GOT3 (cell line): ENCODE results near the gene BCORL1.

Source experiments
- DNase-seq: peaks from one replicate; lab custom pipeline; 2025; ENCODE audit warnings: mixed read lengths; lab: John Stamatoyannopoulos, UW

BCORL1 gene

DNA sequence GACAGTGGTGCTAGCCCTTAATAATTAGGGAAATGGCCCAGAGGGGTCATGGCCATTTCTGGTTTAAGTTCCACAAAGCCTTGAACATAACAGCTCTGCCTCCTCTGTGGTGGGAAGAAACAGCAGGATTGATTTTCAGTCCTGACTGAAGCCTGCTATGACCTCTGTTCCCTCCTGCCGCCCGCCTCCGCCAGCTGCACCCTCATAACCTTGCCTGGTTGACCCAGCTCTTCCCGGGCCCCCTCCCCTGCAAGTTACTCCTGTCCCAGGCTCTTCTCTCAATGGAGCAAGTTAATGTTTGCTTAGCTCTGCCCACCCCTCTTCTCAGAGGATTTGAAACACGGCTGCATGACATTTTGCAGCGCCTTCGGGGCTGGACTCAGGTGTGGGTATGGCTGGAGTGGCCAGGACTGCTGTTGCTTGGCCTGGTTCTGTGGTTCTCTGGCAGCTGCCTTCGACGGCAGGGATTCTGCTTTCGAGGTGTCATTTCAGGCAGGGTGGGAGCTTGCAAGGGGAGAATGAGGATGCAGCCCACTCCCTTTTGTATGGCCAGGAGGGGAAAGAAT lies 27.3 kb downstream of the BCORL1 start:
- DNase-seq = no peak

GRCh38 chrX:130012683-130013082 lies 30.2 kb downstream of the BCORL1 start:
- DNase-seq = no peak

DNA sequence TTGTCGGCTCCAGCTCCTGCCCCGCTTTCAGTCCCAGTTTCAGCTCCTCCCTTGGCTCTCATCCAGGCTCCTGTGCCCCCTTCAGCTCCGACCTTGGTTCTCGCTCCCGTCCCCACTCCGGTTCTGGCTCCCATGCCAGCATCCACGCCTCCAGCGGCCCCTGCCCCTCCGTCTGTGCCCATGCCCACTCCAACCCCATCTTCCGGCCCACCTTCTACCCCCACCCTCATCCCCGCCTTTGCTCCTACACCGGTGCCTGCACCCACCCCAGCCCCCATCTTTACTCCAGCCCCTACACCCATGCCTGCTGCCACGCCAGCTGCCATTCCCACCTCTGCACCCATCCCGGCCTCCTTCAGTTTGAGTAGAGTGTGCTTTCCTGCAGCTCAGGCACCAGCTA lies 31.2 kb downstream of the BCORL1 start:
- no peak for DNase-seq

DNA sequence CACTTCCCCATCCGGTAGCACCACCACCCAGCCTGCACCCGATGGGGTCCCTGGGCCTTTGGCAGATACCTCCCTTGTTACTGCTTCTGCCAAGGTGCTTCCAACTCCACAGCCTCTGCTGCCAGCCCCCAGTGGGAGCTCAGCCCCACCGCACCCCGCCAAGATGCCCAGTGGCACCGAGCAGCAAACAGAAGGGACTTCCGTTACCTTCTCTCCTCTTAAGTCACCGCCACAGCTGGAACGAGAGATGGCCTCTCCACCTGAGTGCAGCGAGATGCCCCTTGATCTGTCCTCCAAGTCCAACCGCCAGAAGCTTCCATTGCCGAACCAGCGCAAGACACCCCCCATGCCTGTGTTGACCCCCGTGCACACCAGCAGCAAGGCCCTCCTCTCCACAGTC lies 31.9 kb downstream of the BCORL1 start:
- no peak for DNase-seq

- DNase-seq = no peak
These were observed 32.3 kb downstream of the BCORL1 start for GRCh38 chrX:130014770-130015169.

DNA sequence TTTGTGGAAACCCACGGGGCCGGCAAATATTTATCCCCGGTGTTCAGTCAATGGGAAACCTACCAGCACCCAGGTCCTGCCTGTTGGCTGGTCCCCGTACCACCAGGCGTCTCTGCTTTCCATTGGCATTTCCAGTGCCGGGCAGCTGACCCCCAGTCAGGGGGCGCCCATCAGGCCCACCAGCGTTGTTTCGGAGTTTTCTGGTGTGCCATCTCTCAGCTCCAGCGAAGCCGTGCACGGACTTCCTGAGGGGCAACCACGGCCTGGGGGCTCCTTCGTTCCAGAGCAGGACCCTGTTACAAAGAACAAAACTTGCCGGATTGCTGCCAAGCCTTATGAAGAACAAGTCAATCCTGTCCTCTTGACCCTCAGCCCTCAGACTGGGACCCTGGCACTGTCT lies 32.7 kb downstream of the BCORL1 start:
- DNase-seq = no peak

- no peak for DNase-seq
These were observed 35.7 kb downstream of the BCORL1 start for GRCh38 chrX:130018143-130018542.

DNA sequence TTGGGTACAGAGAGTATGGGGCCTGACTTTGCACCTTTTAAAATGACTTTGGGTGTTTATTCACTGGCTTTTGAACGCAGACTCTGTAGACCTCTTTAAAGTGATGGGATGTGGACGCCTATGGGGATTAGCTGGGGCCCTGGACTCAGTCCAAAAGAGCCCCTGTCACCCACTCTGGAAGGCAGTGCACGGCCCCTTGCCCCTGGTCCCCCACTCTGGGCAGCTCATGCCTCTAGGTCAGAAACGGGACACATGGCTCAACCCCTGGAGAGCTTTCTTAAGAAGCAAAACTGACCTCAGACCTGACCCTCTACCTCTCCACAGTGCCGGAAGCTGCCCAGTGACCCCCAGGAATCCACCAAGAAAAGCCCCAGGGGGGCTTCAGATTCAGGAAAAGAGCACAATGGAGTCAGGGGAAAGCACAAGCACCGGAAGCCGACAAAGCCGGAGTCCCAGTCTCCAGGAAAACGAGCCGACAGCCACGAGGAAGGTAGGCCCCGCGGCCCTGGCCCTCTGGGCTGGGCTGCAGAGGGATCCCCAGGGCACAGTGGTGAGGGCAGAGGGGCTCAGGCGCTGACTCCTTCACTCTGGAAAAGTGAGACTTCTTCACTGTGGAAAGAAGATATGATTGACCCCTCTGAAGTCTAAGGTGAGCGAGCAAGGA lies 38.4 kb downstream of the BCORL1 start:
- DNase-seq = no peak

GRCh38 chrX:130024127-130024526 lies 41.7 kb downstream of the BCORL1 start:
- no peak for DNase-seq

DNA sequence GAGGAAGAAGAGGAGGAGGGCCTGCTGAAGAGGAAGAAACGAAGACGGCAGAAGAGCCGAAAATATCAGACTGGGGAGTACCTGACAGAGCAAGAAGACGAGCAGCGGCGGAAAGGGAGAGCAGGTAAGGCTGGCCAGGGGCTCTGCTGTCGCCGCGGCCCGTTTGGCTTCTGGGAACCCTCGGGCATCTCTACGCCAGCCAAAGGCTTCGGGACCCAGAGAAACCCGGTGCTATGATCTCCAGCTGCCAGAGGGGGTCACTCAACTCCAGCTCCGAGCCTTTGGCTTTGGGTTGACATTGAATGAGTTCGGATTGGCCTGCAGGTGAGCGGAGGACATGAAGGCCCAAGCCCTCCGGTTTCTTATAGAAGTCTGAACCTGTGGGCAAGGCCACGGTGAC lies 42.8 kb downstream of the BCORL1 start:
- DNase-seq = no peak

DNA sequence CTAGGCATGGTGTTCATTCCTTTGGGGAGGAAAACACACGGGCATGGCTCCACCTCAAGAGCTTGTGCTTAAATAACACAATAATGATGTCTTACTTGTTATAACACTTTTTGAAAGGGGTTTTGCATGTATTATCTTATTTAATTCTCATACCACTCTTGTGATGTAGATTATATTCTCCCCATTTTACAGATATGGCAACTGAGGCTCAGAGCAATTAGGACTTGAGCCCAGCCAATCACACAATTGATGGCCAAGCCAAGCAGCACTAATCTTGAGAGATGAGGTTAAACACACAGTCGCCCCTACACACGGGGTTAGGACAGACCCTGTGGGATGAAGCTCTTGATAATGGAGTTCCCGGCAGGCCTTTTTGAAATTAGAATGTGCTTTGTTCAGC lies 45.1 kb downstream of the BCORL1 start:
- DNase-seq = no peak

- DNase-seq = peak; percentile 2
These were observed 45.8 kb downstream of the BCORL1 start for GRCh38 chrX:130028196-130028595.

DNA sequence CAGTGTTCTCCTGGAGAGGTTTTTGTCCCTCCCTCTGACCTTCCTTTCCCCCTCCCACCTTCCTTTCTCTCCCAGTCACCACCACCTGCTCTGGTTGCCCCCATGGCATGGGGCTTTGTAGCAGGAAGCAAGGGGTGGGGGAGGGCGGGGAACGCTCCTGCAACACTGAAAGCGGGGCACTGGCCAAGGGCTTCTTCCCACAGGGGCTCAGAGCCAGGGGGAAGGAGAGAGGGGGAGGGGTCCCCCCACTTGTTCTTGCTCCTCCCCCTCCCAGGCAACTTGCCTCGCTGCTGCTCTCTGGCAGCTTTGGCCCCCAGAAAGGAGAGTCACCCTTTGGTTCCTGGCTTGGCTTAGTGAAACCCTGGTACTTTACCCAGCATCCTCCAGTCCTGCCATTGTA lies 48.4 kb downstream of the BCORL1 start:
- no peak for DNase-seq

DNA sequence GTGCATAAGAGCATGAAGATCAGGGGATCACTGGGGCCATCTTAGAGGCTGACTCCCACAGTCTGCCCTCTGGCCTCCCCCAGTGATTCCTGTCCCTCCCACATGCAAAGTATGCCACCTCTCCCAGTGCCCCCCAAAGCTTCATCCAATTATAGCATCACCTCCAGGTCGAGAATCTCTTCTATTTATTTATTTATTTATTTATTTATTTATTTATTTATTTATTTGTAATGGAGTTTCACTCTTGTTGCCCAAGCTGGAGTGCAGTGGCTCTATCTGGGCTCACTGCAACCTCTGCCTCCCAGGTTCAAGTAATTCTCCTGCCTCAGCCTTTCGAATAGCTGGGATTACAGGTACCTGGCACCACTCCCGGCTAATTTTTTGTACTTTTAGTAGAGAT lies 50.1 kb downstream of the BCORL1 start:
- DNase-seq = no peak

DNA sequence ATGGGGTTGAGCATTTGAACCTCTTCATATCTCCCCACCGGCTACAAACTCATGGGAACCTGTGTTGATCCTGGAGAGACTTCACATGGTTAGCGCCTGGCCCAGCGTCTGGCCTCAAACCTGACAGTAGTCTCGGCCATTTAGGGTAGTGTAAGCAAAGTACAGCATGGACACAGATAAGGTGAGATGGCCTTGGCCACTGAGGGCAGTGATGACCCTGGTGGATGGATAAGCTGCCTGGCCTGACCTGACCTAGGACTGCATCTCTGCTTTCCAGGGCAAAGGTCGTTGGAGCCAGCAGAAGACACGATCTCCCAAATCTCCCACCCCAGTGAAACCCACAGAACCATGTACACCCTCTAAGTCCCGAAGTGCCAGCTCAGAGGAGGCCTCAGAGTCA lies 51.7 kb downstream of the BCORL1 start:
- DNase-seq = no peak

DNA sequence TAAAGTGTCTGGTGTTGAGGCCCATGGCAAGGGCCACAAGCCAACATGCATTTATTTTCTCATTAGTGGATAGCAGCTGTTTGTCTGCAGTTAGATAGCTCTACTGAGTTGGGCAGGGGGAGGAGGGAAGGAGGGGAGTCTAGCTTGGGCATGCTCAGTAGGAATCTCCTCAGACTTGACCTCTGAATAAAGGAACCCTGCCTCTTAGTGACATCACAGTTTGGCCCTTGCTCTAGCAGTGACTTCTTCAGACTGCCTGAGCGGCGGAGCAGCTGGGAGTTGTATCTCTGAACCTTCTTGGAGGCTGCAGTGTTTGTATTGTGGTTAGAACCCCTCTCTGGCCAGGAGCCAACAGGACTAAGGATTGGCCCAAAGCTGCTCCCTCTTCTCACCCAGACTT lies 57.4 kb downstream of the BCORL1 start:
- no peak for DNase-seq

GRCh38 chrX:130047416-130047815 lies 65.0 kb downstream of the BCORL1 start:
- no peak for DNase-seq

DNA sequence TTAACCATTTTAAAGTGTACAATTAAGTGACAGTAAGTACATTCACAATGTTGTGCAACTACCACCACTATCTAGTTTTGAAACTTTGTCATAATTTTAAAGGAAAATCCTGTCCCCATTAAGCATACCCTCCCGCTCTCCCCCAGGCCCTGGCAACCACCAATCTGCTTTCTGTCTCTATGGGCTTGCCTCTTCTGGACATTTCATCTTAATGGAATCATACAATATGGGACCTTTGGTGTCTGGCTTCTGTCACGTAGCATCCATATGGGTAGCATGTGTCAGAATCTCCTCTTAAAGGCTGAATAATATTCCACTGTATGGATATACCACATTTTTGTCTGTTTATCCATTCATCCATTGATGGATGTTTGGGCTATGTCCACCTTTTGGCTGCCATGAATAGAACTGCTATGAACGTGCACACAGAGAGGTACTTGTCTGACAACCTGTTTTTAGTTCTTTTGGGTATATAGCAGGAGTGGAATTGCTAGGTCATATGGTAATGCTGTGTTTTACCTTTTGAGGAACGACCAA lies 66.3 kb downstream of the BCORL1 start:
- DNase-seq = no peak

DNA sequence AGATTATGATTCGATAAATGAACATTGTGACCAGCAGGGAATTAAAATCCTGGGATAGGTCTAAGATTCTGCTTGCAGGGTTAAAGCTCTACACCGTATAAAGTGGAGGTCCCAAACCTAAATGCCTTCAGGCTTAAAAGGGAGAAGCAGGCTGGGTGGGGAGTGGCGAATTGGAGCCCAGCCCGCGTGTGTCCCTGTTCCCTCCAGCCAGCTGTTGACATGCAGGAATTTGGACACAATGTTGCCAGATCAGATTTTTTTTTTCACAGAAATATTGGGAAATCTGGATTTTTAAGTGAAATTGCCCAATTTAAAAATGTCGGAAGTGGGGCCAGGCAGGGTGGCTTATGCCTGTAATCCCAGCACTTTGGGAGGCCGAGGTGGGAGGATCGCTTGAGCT lies 67.4 kb downstream of the BCORL1 start:
- DNase-seq = no peak

- no peak for DNase-seq
These were observed 68.9 kb downstream of the BCORL1 start for GRCh38 chrX:130051176-130051845.

DNA sequence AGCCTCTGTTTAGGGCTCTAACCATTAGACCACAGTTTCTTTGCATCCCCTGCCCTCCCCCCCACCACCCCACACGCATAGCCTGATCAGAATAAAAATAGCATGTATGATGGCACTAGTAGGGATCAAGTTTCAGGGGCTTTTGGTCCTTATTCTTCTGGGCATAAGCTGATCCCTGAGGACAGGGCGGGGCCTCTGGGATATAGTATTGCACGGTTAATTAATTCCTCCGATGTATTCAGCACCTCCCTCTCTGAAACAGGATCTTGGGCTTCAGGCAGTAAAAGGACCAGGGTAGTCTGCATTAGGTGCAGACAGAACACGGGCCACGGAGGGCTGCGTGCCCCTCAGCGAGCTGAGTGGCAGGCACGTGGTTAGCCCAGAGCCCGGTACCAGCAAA lies 70.8 kb downstream of the BCORL1 start:
- DNase-seq = no peak

GRCh38 chrX:130055103-130055502 lies 72.7 kb downstream of the BCORL1 start:
- DNase-seq = no peak

GRCh38 chrX:130055899-130056298 lies 73.5 kb downstream of the BCORL1 start:
- no peak for DNase-seq
